ENCODE data around the gene TMEM41B. TPM values are rescaled to one million over a fixed set of nuclear protein-coding genes. Genes with fewer than 3 reads are reported as not detected.

Gene TMEM41B
- polyA plus RNA-seq, 3 donors: 5.5 to 11.3 (median 5.9) TPM

DNA sequence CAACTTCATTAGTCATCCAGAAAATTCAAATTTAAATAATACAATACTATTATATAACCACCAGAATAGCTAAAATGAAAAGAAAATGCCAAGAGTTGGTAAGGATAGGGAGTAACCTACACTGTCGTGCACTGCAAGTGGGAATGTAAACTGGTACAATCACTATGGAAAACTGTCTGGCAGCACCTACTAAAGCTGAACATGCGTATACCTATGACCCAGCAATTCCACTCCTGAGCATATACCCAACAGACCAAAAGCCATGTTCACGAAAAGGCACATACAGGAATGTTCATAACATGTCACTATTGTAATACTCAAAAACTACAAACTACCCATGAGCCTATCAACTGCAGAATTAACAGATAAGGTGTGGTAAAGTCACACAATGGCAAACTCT lies 81.9 kb downstream of the TMEM41B start:
- TF ChIP-seq CTCF (IDR thresholded peaks at IDR 0.05): no peak
- H3K27ac ChIP-seq (ENCODE audit: low read depth in 1 of 2, low read length in 2 of 2): peak overlapping the region in 1 of 2 donors; percentile 48
- Mint-ChIP-seq H3K27ac (peak overlapping the region in 4 of 7 donors; percentile 11 to 93 (median 88)), H3K4me1 (peaks cover 54% of the 10 kb centered on the region), H3K9me3 (peaks cover 0 to 3% (median 0%) of the 10 kb centered on the region in 7 donors), H3K27me3 (ENCODE audit: low read depth in 3 of 3) (peaks cover 0 to 1% (median 0%) of the 10 kb centered on the region in 3 donors), H3K4me3 (no peak overlapping the region), H3K36me3 (peaks cover 4% of the 10 kb centered on the region in 2 donors)
- 96% methylated on average over 2 of the region's 3 CpGs for WGBS (ENCODE audit: insufficient coverage)
- intact Hi-C loops (cut with micrococcal nuclease): no loop called here
- H3K36me3 ChIP-seq (replicated peaks in 1 of 2; ENCODE audit: control insufficient read depth in 1 of 2, insufficient read depth in 2 of 2, low read length in 2 of 2): no peaks in the 10 kb centered on the region
- no peak overlapping the region for H2AFZ ChIP-seq (ENCODE audit: insufficient read depth, low read depth, low read length, poor library complexity, severe bottlenecking)
- DNase-seq: no peak
- H3K4me2 ChIP-seq (replicated peaks; ENCODE audit: extremely low read depth, low read length, poor library complexity, severe bottlenecking): peak overlapping the region; percentile 1
- H3K4me1 ChIP-seq (ENCODE audit: control insufficient read depth in 1 of 2, insufficient read depth in 2 of 2, low read length in 2 of 2): peaks cover 27 to 44% of the 10 kb centered on the region in 2 donors
- peaks cover 100% of the 10 kb centered on the region for H4K20me1 ChIP-seq (ENCODE audit: insufficient read depth, low read length)
- no peak overlapping the region for H3K4me3 ChIP-seq (replicated peaks in 1 of 3; ENCODE audit: low read depth in 2 of 3, low read length in 3 of 3)
- no peaks in the 10 kb centered on the region for H3K9me3 ChIP-seq (replicated peaks in 1 of 2; ENCODE audit: control insufficient read depth in 1 of 2, insufficient read depth in 1 of 2, low read length in 2 of 2)
- no peaks in the 10 kb centered on the region for H3K27me3 ChIP-seq (ENCODE audit: control insufficient read depth in 2 of 2, insufficient read depth in 2 of 2, low read length in 2 of 2)
- H3K79me2 ChIP-seq (ENCODE audit: insufficient read depth, low read length): peaks cover 95% of the 10 kb centered on the region
- no peak overlapping the region for H3K9ac ChIP-seq (ENCODE audit: insufficient read depth, low read length, poor library complexity, severe bottlenecking)

DNA sequence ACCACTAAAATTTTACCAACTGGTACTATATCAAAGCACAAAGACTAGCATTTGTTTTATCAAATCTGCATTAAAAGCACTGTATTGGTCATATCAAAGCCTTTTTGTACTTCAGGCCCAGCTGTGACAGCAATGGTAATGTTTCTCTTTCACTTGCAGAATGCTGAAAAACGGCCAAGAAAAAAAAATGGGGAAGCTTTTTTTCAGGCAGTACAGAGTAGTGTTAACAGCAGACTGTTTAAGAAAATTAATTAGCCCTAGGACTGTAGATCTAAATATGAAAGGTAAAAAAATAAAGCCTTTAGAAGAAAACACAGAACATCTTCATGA lies 82.6 kb downstream of the TMEM41B start:
- Mint-ChIP-seq H3K9me3 (peaks cover 0 to 3% (median 0%) of the 10 kb centered on the region in 7 donors), H3K4me3 (peak overlapping the region; percentile 81 to 89), H3K4me1 (peaks cover 54% of the 10 kb centered on the region), H3K36me3 (peaks cover 4 to 6% of the 10 kb centered on the region in 2 donors), H3K27ac (peak overlapping the region; percentile 84 to 95 (median 93)), H3K27me3 (ENCODE audit: low read depth in 3 of 3) (peaks cover 0 to 1% (median 0%) of the 10 kb centered on the region in 3 donors)
- Histone ChIP-seq H3K9ac (ENCODE audit: insufficient read depth, low read length, poor library complexity, severe bottlenecking) (peak overlapping the region; percentile 57), H4K20me1 (ENCODE audit: insufficient read depth, low read length) (peaks cover 99% of the 10 kb centered on the region), H3K27ac (ENCODE audit: low read depth in 1 of 2, low read length in 2 of 2) (peak overlapping the region in 1 of 2 donors; percentile 82), H3K4me1 (ENCODE audit: control insufficient read depth in 1 of 2, insufficient read depth in 2 of 2, low read length in 2 of 2) (peaks cover 25 to 39% of the 10 kb centered on the region in 2 donors), H2AFZ (ENCODE audit: insufficient read depth, low read depth, low read length, poor library complexity, severe bottlenecking) (peak overlapping the region; percentile 40), H3K9me3 (replicated peaks in 1 of 2; ENCODE audit: control insufficient read depth in 1 of 2, insufficient read depth in 1 of 2, low read length in 2 of 2) (no peaks in the 10 kb centered on the region), H3K36me3 (replicated peaks in 1 of 2; ENCODE audit: control insufficient read depth in 1 of 2, insufficient read depth in 2 of 2, low read length in 2 of 2) (no peaks in the 10 kb centered on the region), H3K79me2 (ENCODE audit: insufficient read depth, low read length) (peaks cover 93% of the 10 kb centered on the region), H3K4me3 (replicated peaks in 1 of 3; ENCODE audit: low read depth in 2 of 3, low read length in 3 of 3) (peak overlapping the region in 2 of 3 experiments; percentile 59 to 67), H3K27me3 (ENCODE audit: control insufficient read depth in 2 of 2, insufficient read depth in 2 of 2, low read length in 2 of 2) (no peaks in the 10 kb centered on the region), H3K4me2 (replicated peaks; ENCODE audit: extremely low read depth, low read length, poor library complexity, severe bottlenecking) (peak overlapping the region; percentile 79)
- intact Hi-C loops (cut with micrococcal nuclease): no loop called here
- no peak for TF ChIP-seq CTCF (IDR thresholded peaks at IDR 0.05)
- WGBS (ENCODE audit: insufficient coverage): no CpG with 5 or more reads among the region's 1 CpG
- DNase-seq: peak; percentile 44 to 51 (median 49)

Small RNA genes within 50 kb of the gene (small RNA-seq; reads per million reads assigned to genes)
- not detected for gene RF00017 (ENCODE audit: insufficient read length, low read depth)

Other genes with a start within 250 kb of the TMEM41B start
- gene SCUBE2, start 223.0 kb downstream of the TMEM41B start, polyA plus RNA-seq: under 1 TPM in 2 of 3 donors, not detected in 1; 0.21 to 0.36 TPM
- 100 to 1,000 TPM in 1 of 3 donors, 10 to 100 TPM in 2; 24.4 to 291 (median 37.5) TPM for gene DENND5A, start 49.2 kb downstream of the TMEM41B start, polyA plus RNA-seq
- 10 to 100 TPM in 1 of 3 donors, 1 to 10 TPM in 2; 7.0 to 12.9 (median 8.1) TPM for gene IPO7, start 70.1 kb upstream of the TMEM41B start, polyA plus RNA-seq
- 10 to 100 TPM; 26.8 to 30.5 (median 30.1) TPM for gene ZNF143, start 146.4 kb upstream of the TMEM41B start, polyA plus RNA-seq